HT-29 (cell line): ENCODE data around the gene FBXL22. TPM values are rescaled to one million over a fixed set of nuclear protein-coding genes. Genes with fewer than 3 reads are reported as not detected.

ENCODE experiments used
- DNase-seq: peaks from one replicate; pipeline ENCODE4 v3.0.0-alpha.2; 2015; ENCODE audit warnings: low spot score
- total RNA-seq: library from RNA; depleted of rRNA; stranded (reverse); fragments of >200 nt; shearing (Covaris generic); gene quantifications from 2 replicates; pipeline ENCODE4 v1.2.3, GENCODE V29; 2014; rRNA removed

Gene FBXL22, protein sequence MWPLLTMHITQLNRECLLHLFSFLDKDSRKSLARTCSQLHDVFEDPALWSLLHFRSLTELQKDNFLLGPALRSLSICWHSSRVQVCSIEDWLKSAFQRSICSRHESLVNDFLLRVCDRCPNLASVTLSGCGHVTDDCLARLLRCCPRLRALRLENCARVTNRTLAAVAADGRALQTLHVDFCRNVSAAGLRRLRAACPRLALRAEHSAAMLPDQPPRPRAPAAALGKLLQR
- total RNA-seq = 0.68 and 1.0 TPM in 2 replicates

DNA sequence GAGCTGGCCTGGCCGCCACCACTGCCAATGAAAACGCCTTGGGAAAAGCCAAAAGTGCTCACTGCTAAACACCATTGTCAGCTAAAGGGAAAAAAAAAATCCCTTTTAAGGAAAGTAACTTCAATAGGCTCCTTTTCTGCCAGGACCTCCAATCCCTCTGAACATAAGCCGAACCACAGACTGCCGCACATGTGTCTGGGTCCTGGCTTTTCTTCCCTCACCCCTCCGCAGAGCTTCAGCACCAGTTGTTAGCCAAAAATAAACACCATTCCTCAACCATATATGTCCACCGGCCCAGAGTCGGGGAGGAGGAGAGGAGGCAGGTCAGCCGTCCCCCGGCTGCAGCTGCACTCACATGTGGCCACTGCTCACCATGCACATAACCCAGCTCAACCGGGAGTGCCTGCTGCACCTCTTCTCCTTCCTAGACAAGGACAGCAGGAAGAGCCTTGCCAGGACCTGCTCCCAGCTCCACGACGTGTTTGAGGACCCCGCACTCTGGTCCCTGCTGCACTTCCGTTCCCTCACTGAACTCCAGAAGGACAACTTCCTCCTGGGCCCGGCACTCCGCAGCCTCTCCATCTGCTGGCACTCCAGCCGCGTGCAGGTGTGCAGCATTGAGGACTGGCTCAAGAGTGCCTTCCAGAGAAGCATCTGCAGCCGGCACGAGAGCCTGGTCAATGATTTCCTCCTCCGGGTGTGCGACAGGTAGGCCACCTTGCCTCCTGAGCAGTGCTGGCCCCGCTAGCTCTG is at the start of gene FBXL22:
Gene FBXL22 (plus strand): TSS at position 350 of the 753 bp plus-strand sequence. CDS start 6 bp downstream, at position 356.
- no peak for DNase-seq

DNA sequence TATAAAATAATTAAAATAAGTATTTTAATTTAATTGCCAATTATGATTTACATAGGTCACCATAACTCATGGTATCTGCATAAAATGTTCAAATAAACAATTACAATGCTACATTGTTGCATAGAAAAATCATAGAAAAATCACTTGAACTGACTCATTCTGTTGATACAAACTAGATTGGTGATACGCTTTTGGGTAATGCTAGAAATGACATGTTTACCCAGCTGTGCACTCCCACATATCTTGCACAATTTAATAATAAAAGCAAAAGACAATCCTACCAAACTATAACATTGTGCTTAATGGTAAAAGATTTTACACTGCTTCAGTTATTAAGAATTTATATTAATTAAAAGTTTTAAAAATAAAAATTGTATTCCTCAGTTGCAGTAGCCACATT is 45.8 kb upstream of the FBXL22 start:
- no peak for DNase-seq

DNA sequence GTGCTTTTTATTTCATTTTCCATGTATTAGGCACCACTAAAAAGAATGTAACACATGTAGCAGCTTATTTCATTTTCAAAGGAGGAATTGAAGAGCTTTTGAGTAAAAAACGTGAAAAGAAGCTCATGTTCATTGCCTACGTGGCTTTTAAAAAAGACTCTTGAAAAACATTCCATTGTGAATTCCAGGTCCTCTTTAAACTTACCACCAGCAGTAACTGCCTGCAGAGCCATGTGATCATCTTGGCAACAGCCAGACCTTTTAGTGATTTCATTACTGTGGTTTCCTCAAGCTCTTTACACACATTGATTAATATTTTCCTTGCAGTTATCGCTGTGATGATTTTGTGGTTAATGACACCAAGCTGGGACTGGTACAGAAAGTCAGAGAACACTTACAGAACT is 43.8 kb upstream of the FBXL22 start:
- peak; percentile 91 for DNase-seq

DNA sequence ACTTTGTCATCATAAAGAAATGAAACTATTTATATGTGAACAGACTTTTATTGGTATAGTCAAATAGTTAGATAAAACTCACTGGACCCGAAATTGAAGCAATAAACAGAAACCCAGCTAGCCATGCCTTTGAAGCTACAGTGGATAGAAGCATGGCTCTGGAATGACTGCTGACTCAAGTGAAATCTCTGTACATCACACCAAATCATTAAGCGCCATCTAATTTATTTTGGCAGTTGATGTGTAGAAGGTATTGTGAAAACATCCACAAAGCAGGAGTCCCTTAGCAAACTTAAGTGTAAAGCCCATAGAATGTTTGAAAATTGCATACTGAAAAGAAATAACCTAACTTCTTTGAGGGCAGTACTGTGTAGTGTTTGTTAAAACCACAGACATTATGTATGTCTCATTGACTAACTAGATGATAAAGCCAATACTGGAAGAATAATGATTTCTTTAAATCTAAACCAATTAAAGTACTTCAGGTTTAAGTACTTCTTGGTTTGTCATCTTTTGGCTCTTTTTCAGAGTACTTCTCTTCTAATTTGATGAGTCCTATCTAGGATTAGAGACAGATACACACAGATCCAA is 42.8 kb upstream of the FBXL22 start:
- no peak for DNase-seq

DNA sequence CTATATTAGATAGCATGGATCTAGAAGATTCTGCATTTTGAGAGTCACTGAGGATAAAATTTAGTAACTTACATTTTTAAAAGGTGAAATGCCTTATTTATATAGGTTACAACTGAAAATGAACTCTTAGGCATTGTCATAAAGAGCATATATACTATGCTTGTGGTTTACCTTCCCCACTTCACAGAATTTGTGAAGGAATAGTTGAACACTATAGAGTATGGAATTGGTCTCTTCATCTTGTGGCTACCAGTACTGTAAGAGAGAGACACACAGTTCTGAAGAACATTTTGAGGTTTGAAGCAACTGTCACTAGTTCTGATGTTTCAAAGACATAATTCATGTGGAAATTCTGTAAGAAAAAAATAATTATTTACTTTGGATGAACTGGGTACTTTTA is 41.7 kb upstream of the FBXL22 start:
- no peak for DNase-seq

DNA sequence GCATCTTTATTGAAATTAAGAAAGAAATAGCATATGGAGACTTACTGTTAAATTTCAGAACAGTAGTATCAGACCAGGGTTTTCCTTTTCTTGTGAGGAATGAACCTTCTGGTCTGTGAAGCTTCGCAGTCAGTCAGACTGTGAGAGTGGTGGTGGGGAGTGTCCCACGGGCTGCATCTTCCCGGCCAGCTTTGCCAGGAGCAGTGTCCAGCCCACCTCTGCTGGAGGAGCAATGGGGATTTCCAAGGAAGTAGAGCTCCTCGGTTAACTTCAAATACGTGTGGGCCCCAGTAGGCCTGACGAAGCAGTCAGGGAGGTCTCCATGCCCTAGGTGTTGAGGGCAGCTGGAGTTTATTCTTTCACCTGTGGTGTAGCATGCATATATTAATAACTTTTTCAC is 40.9 kb upstream of the FBXL22 start:
- no peak for DNase-seq

DNA sequence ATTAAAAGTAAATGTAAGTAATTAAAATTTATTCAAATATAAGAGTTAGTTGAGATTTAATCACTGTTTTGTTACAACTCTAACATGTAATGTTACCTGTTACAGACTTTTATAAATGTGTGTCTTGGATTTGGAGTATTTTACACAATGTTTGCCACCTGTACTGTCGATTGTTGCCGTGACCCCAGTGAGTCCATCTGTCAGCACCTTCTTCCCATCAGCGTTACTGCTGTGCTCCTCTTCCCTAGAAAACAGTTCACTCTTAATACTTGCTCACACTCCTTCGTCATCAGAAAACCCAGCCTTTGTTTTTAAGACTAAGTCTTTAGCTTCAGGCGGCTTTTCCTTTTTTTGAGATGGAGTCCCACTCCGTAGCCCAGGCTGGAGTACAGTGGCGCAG is 40.5 kb upstream of the FBXL22 start:
- DNase-seq = no peak

DNA sequence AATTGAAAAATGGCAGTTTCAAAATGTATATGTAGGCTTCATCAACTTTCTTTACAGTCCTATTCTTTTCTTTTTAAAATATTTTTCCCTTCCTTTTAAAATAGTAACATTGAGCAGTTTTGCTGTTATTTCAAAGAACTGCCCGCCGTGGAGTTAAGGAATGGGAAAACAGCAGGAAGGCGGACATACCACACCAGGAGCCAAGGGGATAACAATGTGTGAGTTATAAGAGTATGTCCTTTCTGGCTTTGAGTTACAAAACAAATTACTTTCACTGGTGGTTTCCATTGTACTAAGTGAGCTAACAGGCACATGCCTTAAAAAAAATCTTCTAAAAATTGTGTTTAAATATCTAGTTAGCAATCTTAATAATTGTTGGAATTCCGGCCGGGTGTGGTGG is 37.4 kb upstream of the FBXL22 start:
- DNase-seq = no peak

DNA sequence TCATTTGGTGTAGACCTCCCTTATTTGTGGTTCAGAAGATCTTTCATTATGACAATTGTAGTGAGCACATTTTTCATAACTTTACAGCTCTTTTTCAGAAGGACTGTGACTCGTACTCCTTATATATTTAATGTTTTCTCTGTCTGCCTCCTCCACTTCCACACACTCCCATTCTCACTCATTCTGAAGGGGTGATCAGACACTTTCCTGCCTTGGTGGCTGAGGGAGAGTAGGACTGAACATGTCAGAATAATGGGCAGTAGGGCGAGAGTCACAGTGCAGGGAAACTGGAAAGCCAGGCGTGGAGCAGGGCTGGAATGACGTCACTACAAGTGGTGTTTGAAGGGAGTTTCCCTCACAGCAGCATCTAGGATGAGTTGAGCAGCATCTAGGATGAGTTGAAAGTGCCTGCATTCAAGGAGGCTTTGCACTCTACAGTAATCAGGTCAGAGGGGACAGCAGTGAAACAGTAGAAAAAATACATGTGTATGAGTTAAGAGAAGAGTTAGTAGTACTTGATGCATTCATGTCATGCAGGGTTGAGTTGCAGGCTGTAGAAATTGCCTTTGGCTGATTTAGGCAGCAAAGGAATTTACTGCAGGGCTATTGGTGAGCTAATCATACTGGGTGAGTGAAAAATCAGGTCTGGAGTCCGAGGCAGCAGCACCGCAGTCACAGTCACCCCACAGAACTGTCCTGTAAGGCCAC is 36.3 kb upstream of the FBXL22 start:
- no peak for DNase-seq

DNA sequence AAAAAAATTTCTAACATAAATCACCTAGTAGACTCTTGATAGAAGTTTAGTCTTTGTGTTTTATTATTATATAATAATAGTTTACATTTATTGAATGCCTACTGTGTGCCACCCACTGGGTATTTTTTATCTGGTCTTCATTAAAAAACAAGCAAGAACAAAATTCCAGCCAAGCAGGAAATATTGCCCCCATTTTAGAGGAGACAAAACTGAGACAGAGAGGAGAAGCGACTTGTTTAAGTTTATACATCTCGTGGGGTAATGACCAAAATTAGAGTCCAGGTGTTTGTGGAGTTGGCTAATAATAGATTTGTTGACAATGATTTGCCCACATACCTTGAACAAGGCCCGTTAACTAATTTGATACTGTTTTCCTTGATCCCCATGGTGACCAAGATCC is 33.1 kb upstream of the FBXL22 start:
- peak; percentile 31 for DNase-seq

DNA sequence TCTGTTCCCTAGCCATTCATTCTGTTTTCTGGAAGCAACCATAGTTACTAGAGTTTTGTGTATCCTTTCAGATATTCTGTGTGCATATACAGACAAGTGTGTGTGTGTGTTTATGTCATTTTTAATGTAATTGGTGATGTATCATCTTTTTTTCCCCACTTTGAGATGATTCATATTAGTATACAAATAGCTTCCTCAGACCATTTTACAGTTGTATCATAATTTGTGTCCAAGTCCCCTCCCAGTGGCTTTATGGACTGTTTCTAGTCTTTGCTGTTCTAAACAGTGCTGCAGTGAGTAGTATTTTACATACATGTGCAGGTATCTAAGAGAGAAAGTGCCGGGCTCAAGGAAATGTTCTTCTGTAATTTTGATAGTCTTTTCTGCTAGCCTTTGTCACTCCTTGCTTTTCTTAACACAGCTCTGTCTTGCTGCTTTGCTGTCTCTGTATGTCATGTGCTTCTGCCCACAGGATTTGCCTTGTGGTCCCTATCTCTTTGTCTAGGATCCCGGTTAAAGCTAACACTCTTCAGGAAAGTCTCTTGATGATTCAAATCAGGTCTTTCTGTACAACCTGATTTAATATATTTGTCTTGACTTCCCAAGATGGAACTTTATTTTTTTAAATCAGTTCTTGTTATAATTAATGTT is 31.5 kb upstream of the FBXL22 start:
- no peak for DNase-seq

DNA sequence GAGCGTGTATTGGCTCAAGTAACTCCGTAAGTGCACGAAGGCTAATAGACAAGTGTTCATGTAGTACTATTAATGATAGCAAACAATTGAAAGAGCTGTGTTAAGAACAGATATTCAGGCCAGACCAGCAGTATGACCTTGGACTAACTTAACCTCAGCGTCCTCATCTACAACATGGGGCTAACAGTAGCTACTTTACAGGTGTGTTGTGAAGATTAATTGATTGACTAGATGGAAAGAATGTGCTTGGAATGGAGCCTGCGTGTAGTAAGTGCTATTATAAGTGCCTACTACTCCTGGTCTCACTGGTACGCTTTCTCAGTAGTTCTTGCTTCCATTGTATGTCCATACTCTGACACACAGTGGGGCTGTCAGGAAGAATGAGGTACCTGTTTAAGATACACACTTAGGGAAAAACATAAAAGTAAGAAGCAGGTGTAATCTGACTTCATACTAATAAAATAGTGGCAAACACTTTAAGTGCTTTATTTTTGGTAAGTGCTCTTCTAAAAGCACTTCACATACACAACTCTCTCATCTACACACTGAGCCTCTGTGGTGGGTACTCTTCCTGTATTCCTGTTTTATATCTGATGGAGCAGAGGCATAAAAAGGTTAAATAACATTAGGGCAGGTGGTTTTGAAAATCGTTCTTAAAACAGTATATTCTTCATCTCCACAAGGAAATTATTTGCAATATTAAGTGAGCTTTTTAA is 24.3 kb upstream of the FBXL22 start:
- DNase-seq = no peak

DNA sequence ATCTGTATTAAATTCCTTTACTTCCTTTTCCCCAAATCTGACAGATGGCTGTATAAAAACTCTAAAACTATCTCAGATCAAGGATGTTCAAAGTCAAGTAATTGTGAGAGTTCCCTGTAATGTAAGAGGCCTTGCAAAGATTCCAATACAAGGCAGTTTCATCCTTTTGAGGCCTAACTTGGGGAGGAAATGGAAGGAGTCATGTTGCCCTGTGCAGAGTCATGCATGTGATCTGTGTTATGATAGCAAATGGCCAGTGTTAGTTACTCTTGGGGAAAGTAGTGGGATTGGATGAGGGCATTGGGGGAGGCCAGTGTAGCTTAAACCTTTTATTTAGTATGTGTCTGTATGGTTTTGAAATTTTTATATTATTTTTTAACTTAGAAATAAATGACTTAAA is 23.7 kb upstream of the FBXL22 start:
- no peak for DNase-seq

DNA sequence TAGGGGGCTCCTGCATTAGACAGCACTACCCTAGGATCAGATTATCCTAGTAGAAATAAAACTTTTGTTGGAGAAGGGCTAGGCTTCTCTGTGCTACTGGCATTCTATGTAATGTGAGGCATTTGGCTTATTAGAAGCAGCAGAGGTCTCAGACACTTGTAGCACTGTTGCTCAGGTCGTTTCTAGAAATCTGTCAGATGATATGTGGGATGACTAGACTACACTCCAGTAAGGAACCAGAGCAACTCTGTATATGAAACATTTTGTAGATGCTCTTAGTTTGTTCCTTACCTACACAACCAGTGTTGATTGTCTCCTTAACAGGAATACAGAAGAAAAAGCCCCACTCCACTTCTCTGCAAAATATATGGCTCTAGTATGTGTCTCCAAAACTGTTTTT is 21.9 kb upstream of the FBXL22 start:
- no peak for DNase-seq

DNA sequence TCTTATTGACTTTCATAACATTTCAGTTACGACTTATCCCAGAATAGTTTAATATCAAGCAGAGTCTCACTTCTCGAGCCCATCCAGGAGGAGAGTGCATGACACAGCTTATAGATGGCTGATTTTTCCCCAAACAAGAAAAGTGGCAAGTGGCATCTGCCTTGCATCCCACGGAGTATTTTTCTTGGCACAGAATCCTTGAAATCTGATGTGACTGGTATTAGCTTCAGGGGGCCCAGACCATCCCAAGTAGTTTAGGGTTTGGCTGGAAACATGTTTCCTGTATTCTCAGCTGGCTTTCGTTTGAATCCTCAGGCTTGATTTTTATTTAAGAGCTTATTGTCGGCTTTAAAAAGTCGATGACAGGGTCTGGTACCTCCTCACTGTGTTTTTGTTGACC is 20.7 kb upstream of the FBXL22 start:
- DNase-seq = no peak

DNA sequence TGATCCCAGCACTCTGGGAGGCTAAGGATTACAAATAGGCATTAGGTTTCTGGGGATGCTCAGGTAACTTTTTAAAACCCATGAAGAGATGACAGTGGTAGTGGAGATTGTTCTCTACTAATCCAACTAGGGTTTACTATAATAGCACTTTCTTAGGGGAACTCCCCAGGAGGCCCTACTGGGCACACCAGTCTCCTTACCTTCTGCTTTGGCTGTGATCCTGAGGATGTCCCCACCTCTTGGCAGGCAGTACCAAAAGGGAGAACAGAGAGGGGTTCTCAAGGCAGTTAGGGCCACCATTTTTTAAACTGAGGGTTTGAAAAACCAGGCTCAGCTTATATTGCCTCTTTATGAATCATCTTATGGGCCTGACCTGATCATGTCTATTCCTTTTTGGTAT is 15.0 kb upstream of the FBXL22 start:
- DNase-seq = no peak

DNA sequence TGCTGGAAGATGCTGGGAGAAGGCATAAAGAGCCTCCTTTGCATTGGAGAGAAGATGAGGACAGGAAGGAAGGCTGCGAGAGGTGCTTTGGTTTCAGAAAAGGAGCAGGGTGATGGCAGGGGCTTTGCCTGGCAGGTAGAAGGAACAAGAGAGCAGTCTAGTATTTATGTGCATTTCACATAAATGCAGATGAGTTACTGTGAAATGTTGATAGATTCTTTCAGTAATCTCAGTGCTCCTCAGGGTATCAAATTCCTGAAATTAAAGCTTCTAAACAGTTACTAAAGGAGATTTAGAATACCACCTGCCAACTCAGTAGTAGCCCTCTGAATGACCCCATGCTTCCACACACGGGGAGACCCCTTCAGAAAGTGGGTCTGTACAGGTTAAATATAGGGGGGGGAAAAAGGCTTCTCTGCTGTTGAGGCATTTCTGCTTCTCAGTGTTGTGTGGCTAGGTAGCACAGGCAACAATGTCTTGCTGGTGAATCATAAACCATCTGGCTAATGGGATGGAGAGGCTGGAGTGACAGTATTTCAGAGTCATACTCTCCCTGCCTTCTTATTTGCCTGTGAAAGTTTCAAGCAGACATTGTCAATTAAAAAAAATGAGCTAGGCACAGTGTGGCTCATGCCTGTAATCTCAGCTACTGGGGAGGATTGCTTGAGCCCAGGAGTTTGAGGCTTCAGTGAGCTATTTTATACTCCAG is 14.3 kb upstream of the FBXL22 start:
- no peak for DNase-seq

DNA sequence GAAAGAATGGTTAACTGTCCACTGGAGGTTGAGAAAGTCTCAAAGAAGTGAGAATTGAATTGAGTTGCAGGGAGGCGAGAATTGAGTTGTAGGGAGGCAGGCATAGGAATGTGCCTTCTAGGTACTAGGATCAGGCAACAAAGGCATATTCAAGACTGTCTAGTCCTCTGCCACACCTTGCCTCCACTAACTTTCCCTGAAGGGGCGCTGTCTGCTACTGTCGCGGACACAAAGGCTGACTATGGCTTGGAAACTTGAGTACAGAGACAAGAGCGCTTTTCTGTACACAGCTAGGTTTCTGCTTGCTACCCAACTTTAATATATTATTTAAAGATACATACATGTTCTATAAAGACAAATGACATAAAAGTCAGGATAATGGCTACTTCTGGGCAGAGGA is 10.4 kb upstream of the FBXL22 start:
- DNase-seq = no peak

DNA sequence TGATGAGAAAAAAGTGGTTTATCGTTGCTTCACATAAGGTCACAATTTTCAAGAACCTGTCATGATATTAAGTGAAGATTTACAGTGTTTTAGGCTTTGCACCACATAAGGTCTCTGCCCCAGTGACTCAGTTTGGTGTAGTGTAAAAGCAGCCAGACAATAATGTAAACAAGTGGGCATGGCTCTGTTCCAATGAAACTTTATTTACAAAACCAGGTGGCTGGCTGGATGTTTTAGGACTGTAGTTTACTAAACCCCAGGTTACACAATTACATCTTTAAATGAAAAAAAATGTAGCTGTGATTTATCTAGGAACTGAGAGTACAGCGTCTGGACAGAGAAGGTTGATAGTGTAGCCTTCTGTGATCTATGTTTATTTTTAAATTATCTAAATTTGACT is 9.7 kb upstream of the FBXL22 start:
- DNase-seq = no peak

DNA sequence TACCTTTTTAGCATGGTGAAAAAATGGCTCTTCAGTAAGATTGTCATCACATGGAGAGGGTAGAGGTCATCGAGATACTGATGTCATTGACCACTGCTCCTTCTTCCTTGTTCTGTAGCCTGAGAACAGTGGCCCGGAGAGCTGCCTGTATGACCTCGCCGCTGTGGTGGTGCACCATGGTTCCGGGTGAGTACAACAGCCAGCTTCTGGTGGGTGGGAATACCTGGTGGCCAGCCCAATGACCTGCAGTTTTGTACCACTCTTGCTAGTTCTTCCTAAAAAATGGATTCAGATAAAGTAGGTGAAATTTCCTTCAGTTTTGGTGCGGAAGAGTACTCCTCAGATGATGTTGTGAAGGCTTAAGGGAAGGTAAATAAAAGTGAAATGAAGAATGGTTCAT is 8.4 kb upstream of the FBXL22 start:
- no peak for DNase-seq
